HepG2 (cell line): ENCODE results near the gene ABCB8. TPM values are rescaled to one million over a fixed set of nuclear protein-coding genes. Genes with fewer than 3 reads are reported as not detected.

ENCODE experiments used
- BCL3 ChIP-seq: sonication (generic); formaldehyde crosslinking; IDR thresholded peaks from 2 replicates; pipeline ENCODE4 v1.5.1; 2020; ENCODE audit warnings: mild to moderate bottlenecking, missing genetic modification reagents, moderate library complexity
- GLI4 ChIP-seq: sonication (generic); formaldehyde crosslinking; IDR thresholded peaks from 2 replicates; pipeline ENCODE4 v1.5.1; 2020; ENCODE audit warnings: missing genetic modification reagents, mild to moderate bottlenecking, moderate library complexity, borderline replicate concordance
- HDAC6 ChIP-seq: fragments of 200-600 bp; sonication (generic); IDR thresholded peaks from 2 replicates; pipeline ENCODE4 v1.7.0; 2017; ENCODE audit warnings: mild to moderate bottlenecking, antibody characterized with exemption, low read length, low read depth
- JUND ChIP-seq: sonication (generic); formaldehyde crosslinking; IDR thresholded peaks from 2 replicates; pipeline ENCODE4 v1.8.0; 2022; ENCODE audit warnings: mild to moderate bottlenecking, missing genetic modification reagents
- MAFG ChIP-seq: sonication (generic); formaldehyde crosslinking; IDR thresholded peaks from 2 replicates; pipeline ENCODE4 v1.5.1; 2020; ENCODE audit warnings: mild to moderate bottlenecking, missing genetic modification reagents
- MAZ ChIP-seq, 2 experiments: sonication (generic) in 1 of 2; formaldehyde crosslinking in 1 of 2; IDR thresholded peaks; 2 replicates each; pipeline versions ENCODE4 v1.5.0 to v1.6.1; 2012 to 2020; ENCODE audit warnings: low read depth in 2 of 2, mild to moderate bottlenecking in 2 of 2, borderline replicate concordance in 1 of 2, improper control_type of control experiment in 1 of 2, low read length in 1 of 2, missing genetic modification reagents in 1 of 2, moderate library complexity in 1 of 2
- MXD4 ChIP-seq: IDR thresholded peaks from 2 replicates; pipeline ENCODE4 v1.6.1; 2016; ENCODE audit warnings: mild to moderate bottlenecking, missing biosample characterization, missing genetic modification reagents
- NR2F6 ChIP-seq, 2 experiments: IDR thresholded peaks; 2 replicates each; pipeline ENCODE4 v1.6.1; 2016; ENCODE audit warnings: antibody characterized with exemption in 1 of 2, mild to moderate bottlenecking in 1 of 2
- NR3C1 ChIP-seq: sonication (generic); formaldehyde crosslinking; IDR thresholded peaks from 2 replicates; pipeline ENCODE4 v1.4.0; 2020; ENCODE audit warnings: missing genetic modification reagents
- SIN3A ChIP-seq: IDR thresholded peaks from 2 replicates; pipeline ENCODE4 v1.6.1; 2011; ENCODE audit warnings: low read depth, mild to moderate bottlenecking, control low read depth, low read length, borderline replicate concordance
- ZBTB3 ChIP-seq: sonication (generic); formaldehyde crosslinking; IDR thresholded peaks from 2 replicates; pipeline ENCODE4 v1.4.0; 2020; ENCODE audit warnings: low read depth, mild to moderate bottlenecking, moderate library complexity, missing genetic modification reagents, borderline replicate concordance
- ZBTB46 ChIP-seq: sonication (generic); formaldehyde crosslinking; IDR thresholded peaks from 2 replicates; pipeline ENCODE4 v1.4.0; 2020; ENCODE audit warnings: mild to moderate bottlenecking, missing genetic modification reagents, borderline replicate concordance
- ZFP1 ChIP-seq: IDR thresholded peaks from 2 replicates; pipeline ENCODE4 v1.6.1; 2016
- ZFP90 ChIP-seq: sonication (generic); formaldehyde crosslinking; IDR thresholded peaks from 2 replicates; pipeline ENCODE4 v1.8.0; 2022; ENCODE audit warnings: missing genetic modification reagents, mild to moderate bottlenecking, inconsistent platforms, borderline replicate concordance
- ZNF121 ChIP-seq: sonication (generic); formaldehyde crosslinking; IDR thresholded peaks from 2 replicates; pipeline ENCODE4 v1.5.0; 2020; ENCODE audit warnings: mild to moderate bottlenecking, missing genetic modification reagents
- ZNF33B ChIP-seq: sonication (generic); formaldehyde crosslinking; IDR thresholded peaks from 2 replicates; pipeline ENCODE4 v1.5.1; 2020; ENCODE audit warnings: mild to moderate bottlenecking, missing genetic modification reagents
- ZNF431 ChIP-seq: sonication (generic); formaldehyde crosslinking; IDR thresholded peaks from 2 replicates; pipeline ENCODE4 v1.9.0; 2022; ENCODE audit warnings: missing genetic modification reagents, low read depth, mild to moderate bottlenecking, borderline replicate concordance
- ZNF678 ChIP-seq: sonication (generic); formaldehyde crosslinking; IDR thresholded peaks from 2 replicates; pipeline ENCODE4 v1.4.0; 2020; ENCODE audit warnings: mild to moderate bottlenecking, missing genetic modification reagents
- ZNF784 ChIP-seq: sonication (generic); formaldehyde crosslinking; IDR thresholded peaks from 2 replicates; pipeline ENCODE4 v1.5.1; 2020; ENCODE audit warnings: missing genetic modification reagents, mild to moderate bottlenecking, borderline replicate concordance
- ZNF839 ChIP-seq: sonication (generic); formaldehyde crosslinking; IDR thresholded peaks from 2 replicates; pipeline ENCODE4 v1.4.0; 2020; ENCODE audit warnings: missing genetic modification reagents, mild to moderate bottlenecking, borderline replicate concordance
- polyA plus RNA-seq, 8 experiments: library from polyadenylated mRNA; depleted of rRNA in 3 of 8; stranded (reverse) in 7 of 8; unstranded in 1 of 8; fragments of >200 nt; fragmentation: Illumina TruSeq in 4 of 8; extraction: Trizol in 4 of 8; gene quantifications; 2 replicates each; pipeline versions ENCODE4 v1.2.1 to v1.2.3, GENCODE V29; 2011 to 2016; ENCODE audit warnings: low read depth in 4 of 8, missing spikeins in 1 of 8, mixed read lengths in 1 of 8; ENCODE audit not compliant: insufficient read depth in 1 of 8
- total RNA-seq, 5 experiments: library from RNA; depleted of rRNA; stranded (reverse); fragments of >200 nt; fragmentation: Illumina TruSeq; extraction: Trizol; gene quantifications; 2 replicates each; pipeline ENCODE4 v1.2.3, GENCODE V29; 2016; ENCODE audit warnings: low read depth in 1 of 5
- TF ChIP-seq, protein P1 (sequence below): sonication (generic); formaldehyde crosslinking; IDR thresholded peaks from 2 replicates; pipeline ENCODE4 v1.4.0; 2020; ENCODE audit warnings: low read depth, missing genetic modification reagents

Gene ABCB8
- total and polyA plus RNA-seq, 2 of the 13 experiments (the other 11 are each of a cell fraction or from before 2014, with no cell fraction given), result 6.6 to 16.7 TPM

GRCh38 chr7:151057989-151058780 lies 29.9 kb downstream of the ABCB8 start (continued):
- no peak for TF ChIP-seq HDAC6
- TF ChIP-seq MAFG (CRISPR knock-in tag), result no peak
- TF ChIP-seq ZNF784 (CRISPR knock-in tag), result no peak
- TF ChIP-seq BCL3, result no peak
- no peak for TF ChIP-seq ZNF431 (CRISPR knock-in tag)
- no peak for TF ChIP-seq ZNF678
- TF ChIP-seq, protein P1, sequence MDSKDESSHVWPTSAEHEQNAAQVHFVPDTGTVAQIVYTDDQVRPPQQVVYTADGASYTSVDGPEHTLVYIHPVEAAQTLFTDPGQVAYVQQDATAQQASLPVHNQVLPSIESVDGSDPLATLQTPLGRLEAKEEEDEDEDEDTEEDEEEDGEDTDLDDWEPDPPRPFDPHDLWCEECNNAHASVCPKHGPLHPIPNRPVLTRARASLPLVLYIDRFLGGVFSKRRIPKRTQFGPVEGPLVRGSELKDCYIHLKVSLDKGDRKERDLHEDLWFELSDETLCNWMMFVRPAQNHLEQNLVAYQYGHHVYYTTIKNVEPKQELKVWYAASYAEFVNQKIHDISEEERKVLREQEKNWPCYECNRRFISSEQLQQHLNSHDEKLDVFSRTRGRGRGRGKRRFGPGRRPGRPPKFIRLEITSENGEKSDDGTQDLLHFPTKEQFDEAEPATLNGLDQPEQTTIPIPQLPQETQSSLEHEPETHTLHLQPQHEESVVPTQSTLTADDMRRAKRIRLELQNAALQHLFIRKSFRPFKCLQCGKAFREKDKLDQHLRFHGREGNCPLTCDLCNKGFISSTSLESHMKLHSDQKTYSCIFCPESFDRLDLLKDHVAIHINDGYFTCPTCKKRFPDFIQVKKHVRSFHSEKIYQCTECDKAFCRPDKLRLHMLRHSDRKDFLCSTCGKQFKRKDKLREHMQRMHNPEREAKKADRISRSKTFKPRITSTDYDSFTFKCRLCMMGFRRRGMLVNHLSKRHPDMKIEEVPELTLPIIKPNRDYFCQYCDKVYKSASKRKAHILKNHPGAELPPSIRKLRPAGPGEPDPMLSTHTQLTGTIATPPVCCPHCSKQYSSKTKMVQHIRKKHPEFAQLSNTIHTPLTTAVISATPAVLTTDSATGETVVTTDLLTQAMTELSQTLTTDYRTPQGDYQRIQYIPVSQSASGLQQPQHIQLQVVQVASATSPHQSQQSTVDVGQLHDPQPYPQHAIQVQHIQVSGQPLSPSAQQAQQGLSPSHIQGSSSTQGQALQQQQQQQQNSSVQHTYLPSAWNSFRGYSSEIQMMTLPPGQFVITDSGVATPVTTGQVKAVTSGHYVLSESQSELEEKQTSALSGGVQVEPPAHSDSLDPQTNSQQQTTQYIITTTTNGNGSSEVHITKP, result no peak; the same call in 1 of the 2 replicates
- no peak for TF ChIP-seq NR3C1 (CRISPR knock-in tag)
- TF ChIP-seq NR2F6 (IDR thresholded peaks at IDR 0.05), result no peak
- TF ChIP-seq NR2F6 (CRISPR knock-in tag; IDR thresholded peaks at IDR 0.05), result peak; percentile 8; the same call in 1 of the 2 replicates
- 0 out of 2 replicates have a peak, but pooled peaks have one; percentile 23 for TF ChIP-seq ZFP1 (CRISPR knock-in tag)
- TF ChIP-seq GLI4 (CRISPR knock-in tag), result no peak
- no peak for TF ChIP-seq ZNF121 (CRISPR knock-in tag)
- TF ChIP-seq JUND (CRISPR knock-in tag), result no peak
- TF ChIP-seq MAZ (IDR thresholded peaks at IDR 0.05; ENCODE audit: borderline replicate concordance, low read depth, low read length), result peak; percentile 62; the same call in 1 of the 2 replicates
- TF ChIP-seq MAZ (CRISPR knock-in tag; IDR thresholded peaks at IDR 0.05; ENCODE audit: low read depth), result peak; percentile 77
- TF ChIP-seq SIN3A, result peak; percentile 66; the same call in 1 of the 2 replicates
- TF ChIP-seq MXD4 (CRISPR knock-in tag), result peak; percentile 48; the same call in 1 of the 2 replicates
- TF ChIP-seq ZBTB46, result no peak
- TF ChIP-seq ZFP90 (CRISPR knock-in tag), result peak; percentile 71
- no peak for TF ChIP-seq ZNF33B (CRISPR knock-in tag)
- TF ChIP-seq ZNF839, result no peak
- no peak for TF ChIP-seq ZBTB3
